H1 (cell line): ENCODE data around the gene OXSR1. TPM values are rescaled to one million over a fixed set of nuclear protein-coding genes. Genes with fewer than 3 reads are reported as not detected.
A peak's percentile ranks its signal among the peaks of the same experiment; 100 is the strongest.

ENCODE experiments used
- CTCF ChIA-PET: fragments of 300-600 bp; sonication (Branson Sonifier 250); formaldehyde crosslinking; loops from one replicate; lab custom pipeline; 2021; ENCODE audit not compliant: partially characterized antibody; lab: Charles Lee
- POLR2A ChIA-PET: fragments of 300-600 bp; sonication (Branson Sonifier 250); formaldehyde crosslinking; loops from one replicate; lab custom pipeline; 2021; ENCODE audit warnings: inconsistent platforms; ENCODE audit not compliant: partially characterized antibody; lab: Charles Lee
- DNase-seq, 2 experiments: peaks; one replicate each; pipeline versions ENCODE4 v3.0.0 to v3.0.0-alpha.2; 2010 to 2022; ENCODE audit warnings: low spot score in 2 of 2, low read depth in 1 of 2, mixed read lengths in 1 of 2
- FAIRE-seq: peaks from 2 replicates; lab custom pipeline; 2011; peaks lifted over from hg19 to GRCh38; lab: Jason Lieb, UNC
- H2AFZ ChIP-seq: 2 replicates; pipeline ENCODE4 v1.8.1; 2012; ENCODE audit warnings: low read length, inconsistent platforms
- H2AK5ac ChIP-seq: 2 replicates; pipeline ENCODE4 v1.6.1; 2013; ENCODE audit warnings: low read depth, low read length
- H2BK120ac ChIP-seq: replicated peaks from 2 replicates; pipeline ENCODE3; 2013; ENCODE audit warnings: low read depth, low read length, inconsistent platforms
- H2BK12ac ChIP-seq: 2 replicates; pipeline ENCODE4 v1.6.1; 2013; ENCODE audit warnings: low read depth, low read length
- H2BK15ac ChIP-seq: 2 replicates; pipeline ENCODE4 v1.6.1; 2013; ENCODE audit warnings: low read length
- H2BK20ac ChIP-seq: 2 replicates; pipeline ENCODE4 v1.6.1; 2013; ENCODE audit warnings: low read length
- H2BK5ac ChIP-seq: 2 replicates; pipeline ENCODE4 v1.6.1; 2013; ENCODE audit warnings: low read depth, low read length
- H3K14ac ChIP-seq: 2 replicates; pipeline ENCODE4 v1.6.1; 2013; ENCODE audit warnings: inconsistent platforms; ENCODE audit not compliant: insufficient read length
- H3K18ac ChIP-seq: 2 replicates; pipeline ENCODE4 v1.6.1; 2013; ENCODE audit warnings: low read length; ENCODE audit errors: extremely low read depth
- H3K23ac ChIP-seq: 2 replicates; pipeline ENCODE4 v1.6.1; 2013; ENCODE audit warnings: inconsistent platforms; ENCODE audit not compliant: insufficient read length
- H3K23me2 ChIP-seq: 2 replicates; pipeline ENCODE4 v1.6.1; 2013; ENCODE audit warnings: low read depth, low read length
- H3K27ac ChIP-seq: 2 replicates; pipeline ENCODE4 v1.6.1; 2011; ENCODE audit warnings: low read depth, low read length, inconsistent platforms
- H3K27me3 ChIP-seq, 4 experiments: replicated peaks in 1 of 4; 1 replicate in 1 of 4; 2 replicates in 3 of 4; pipeline versions ENCODE4 v1.6.1 to v1.8.1; 2011 to 2013; ENCODE audit warnings: low read length in 3 of 4, mild to moderate bottlenecking in 3 of 4, inconsistent platforms in 2 of 4, mixed read lengths in 2 of 4, moderate library complexity in 1 of 4; ENCODE audit not compliant: control insufficient read depth in 3 of 4, insufficient read depth in 3 of 4; ENCODE audit errors: extremely low read depth in 1 of 4
- H3K36me3 ChIP-seq, 4 experiments: 2 replicates each; pipeline versions ENCODE4 v1.6.1 to v1.8.1; 2011 to 2013; ENCODE audit warnings: mild to moderate bottlenecking in 4 of 4, low read length in 3 of 4, moderate library complexity in 2 of 4, control low read depth in 1 of 4, inconsistent platforms in 1 of 4; ENCODE audit not compliant: insufficient read depth in 4 of 4, control insufficient read depth in 2 of 4
- H3K4ac ChIP-seq: replicated peaks from 2 replicates; pipeline ENCODE3; 2013; ENCODE audit warnings: low read length, low read depth, mixed read lengths, inconsistent platforms; ENCODE audit not compliant: insufficient read length
- H3K4me1 ChIP-seq, 4 experiments: replicated peaks in 1 of 4; 1 replicate in 1 of 4; 2 replicates in 3 of 4; pipeline versions ENCODE4 v1.6.1 to v1.8.1; 2011 to 2013; ENCODE audit warnings: low read length in 3 of 4, inconsistent platforms in 2 of 4, mixed read lengths in 1 of 4; ENCODE audit not compliant: insufficient read depth in 4 of 4, control insufficient read depth in 3 of 4
- H3K4me2 ChIP-seq, 2 experiments: 2 replicates each; pipeline versions ENCODE4 v1.6.1 to v1.8.1; 2011 to 2013; ENCODE audit warnings: low read depth in 2 of 2, low read length in 2 of 2, control low read depth in 1 of 2, inconsistent platforms in 1 of 2, mild to moderate bottlenecking in 1 of 2; ENCODE audit not compliant: insufficient read depth in 1 of 2
- H3K4me3 ChIP-seq, 4 experiments: fragments of 200-600, 300-600 bp in 1 of 4; sonication (generic), shearing (Covaris generic), sonication (Bioruptor Twin) in 1 of 4; 2 replicates each; pipeline versions ENCODE4 v1.5.1 to v1.8.1; 2011 to 2016; ENCODE audit warnings: low read length in 4 of 4, low read depth in 3 of 4, control low read depth in 2 of 4, inconsistent platforms in 2 of 4, mild to moderate bottlenecking in 2 of 4, mixed read lengths in 1 of 4, moderate library complexity in 1 of 4; ENCODE audit not compliant: insufficient read depth in 2 of 4; ENCODE audit errors: extremely low read depth in 1 of 4
- H3K56ac ChIP-seq: replicated peaks from 2 replicates; pipeline ENCODE3; 2013; ENCODE audit warnings: low read depth, mild to moderate bottlenecking, mixed read lengths, low read length, inconsistent platforms; ENCODE audit not compliant: insufficient read length
- H3K79me1 ChIP-seq: 2 replicates; pipeline ENCODE4 v1.6.1; 2013; ENCODE audit warnings: low read depth, low read length, control low read depth
- H3K79me2 ChIP-seq, 2 experiments: 2 replicates each; pipeline versions ENCODE4 v1.6.1 to v1.8.1; 2012 to 2013; ENCODE audit warnings: low read length in 2 of 2, mild to moderate bottlenecking in 2 of 2, inconsistent platforms in 1 of 2; ENCODE audit not compliant: insufficient read depth in 2 of 2, control insufficient read depth in 1 of 2
- H3K9ac ChIP-seq, 4 experiments: replicated peaks in 1 of 4; 1 replicate in 1 of 4; 2 replicates in 3 of 4; pipeline versions ENCODE4 v1.6.1 to v1.8.1; 2011 to 2013; ENCODE audit warnings: low read depth in 3 of 4, low read length in 3 of 4, control low read depth in 2 of 4, mild to moderate bottlenecking in 2 of 4, moderate library complexity in 2 of 4, inconsistent platforms in 1 of 4; ENCODE audit errors: extremely low read depth in 1 of 4
- H3K9me3 ChIP-seq, 2 experiments: 2 replicates each; pipeline versions ENCODE4 v1.6.1 to v1.8.1; 2012 to 2013; ENCODE audit warnings: mild to moderate bottlenecking in 2 of 2, moderate library complexity in 2 of 2, control low read depth in 1 of 2, inconsistent platforms in 1 of 2, low read depth in 1 of 2, low read length in 1 of 2, mixed read lengths in 1 of 2; ENCODE audit not compliant: insufficient read depth in 2 of 2
- H4K20me1 ChIP-seq, 2 experiments: replicated peaks in 1 of 2; 2 replicates each; pipeline versions ENCODE3 to v1.8.1; 2011 to 2013; ENCODE audit warnings: inconsistent platforms in 2 of 2, low read length in 2 of 2, mild to moderate bottlenecking in 1 of 2; ENCODE audit not compliant: insufficient read depth in 2 of 2, control insufficient read depth in 1 of 2
- H4K5ac ChIP-seq: 2 replicates; pipeline ENCODE4 v1.6.1; 2013; ENCODE audit warnings: low read length, low read depth, mixed read lengths, inconsistent platforms; ENCODE audit not compliant: insufficient read length
- H4K8ac ChIP-seq: 2 replicates; pipeline ENCODE4 v1.8.0; 2013; ENCODE audit warnings: mild to moderate bottlenecking, moderate library complexity, low read length, inconsistent platforms; ENCODE audit not compliant: insufficient read depth; ENCODE audit errors: extremely low read depth
- H4K91ac ChIP-seq: replicated peaks from 2 replicates; pipeline ENCODE3; 2013; ENCODE audit warnings: low read length, mixed read lengths, inconsistent platforms; ENCODE audit not compliant: insufficient read length
- BACH1 ChIP-seq: IDR thresholded peaks from 2 replicates; pipeline ENCODE4 v1.6.1; 2012; ENCODE audit warnings: low read length, improper control_type of control experiment
- BCL11A ChIP-seq, 2 experiments: IDR thresholded peaks; one replicate each; pipeline ENCODE4 v1.6.1; 2011; ENCODE audit warnings: low read depth in 2 of 2, low read length in 2 of 2, mild to moderate bottlenecking in 2 of 2
- CBX5 ChIP-seq: fragments of 300-800, 300-1000 bp; sonication (generic); IDR thresholded peaks from 2 replicates; pipeline ENCODE4 v1.7.1; 2016; ENCODE audit warnings: antibody characterized with exemption, low read length, low read depth
- CEBPB ChIP-seq: IDR thresholded peaks from 2 replicates; pipeline ENCODE4 v1.6.1; 2012; ENCODE audit warnings: low read depth, low read length
- CTBP2 ChIP-seq: IDR thresholded peaks from 2 replicates; pipeline ENCODE4 v1.7.0; 2011; ENCODE audit warnings: borderline replicate concordance, mild to moderate bottlenecking, moderate library complexity, mixed read lengths, low read length; ENCODE audit not compliant: insufficient read depth, insufficient read length
- JUN ChIP-seq: IDR thresholded peaks from 2 replicates; pipeline ENCODE4 v1.6.1; 2011; ENCODE audit warnings: low read depth, mild to moderate bottlenecking, improper control_type of control experiment, low read length
- NANOG ChIP-seq: IDR thresholded peaks from 2 replicates; pipeline ENCODE4 v1.6.1; 2011; ENCODE audit warnings: low read length, low read depth, mild to moderate bottlenecking, inconsistent platforms; ENCODE audit not compliant: insufficient read depth, poor library complexity, severe bottlenecking
- POLR2AphosphoS5 ChIP-seq: IDR thresholded peaks from 2 replicates; pipeline ENCODE4 v1.6.1; 2011; ENCODE audit warnings: low read depth, low read length
- RFX5 ChIP-seq: IDR thresholded peaks from 2 replicates; pipeline ENCODE4 v1.6.1; 2011; ENCODE audit warnings: low read depth, low read length, improper control_type of control experiment, borderline replicate concordance
- TAF1 ChIP-seq: IDR thresholded peaks from 2 replicates; pipeline ENCODE4 v1.6.1; 2011; ENCODE audit warnings: mild to moderate bottlenecking, low read depth, low read length
- TAF7 ChIP-seq: optimal IDR thresholded peaks from 2 replicates; pipeline ENCODE3; 2011; ENCODE audit warnings: low read depth, mild to moderate bottlenecking, inconsistent platforms, low read length, moderate library complexity, borderline replicate concordance
- ZNF274 ChIP-seq: IDR thresholded peaks from 2 replicates; pipeline ENCODE4 v1.7.0; 2012; ENCODE audit warnings: low read length, borderline replicate concordance; ENCODE audit errors: extremely low read depth
- WGBS, 2 experiments: shearing (Covaris generic) in 1 of 2; methylation state at CpG; one replicate each; pipeline versions ENCODE4 v1.1.6 to v1.1.7; 2013 to 2015; ENCODE audit warnings: low lambda C conversion rate in 2 of 2, mixed read lengths in 2 of 2, inconsistent platforms in 1 of 2, low coverage in 1 of 2, missing lambda C conversion rate in 1 of 2; ENCODE audit not compliant: insufficient replicate concordance in 2 of 2, insufficient coverage in 1 of 2, insufficient read length in 1 of 2; ENCODE audit errors: extremely low coverage in 1 of 2, missing lambda C conversion rate in 1 of 2; 5-methylcytosine and 5-hydroxymethylcytosine counted together
- polyA plus RNA-seq, 7 experiments: library from polyadenylated mRNA; depleted of rRNA in 3 of 7; stranded (reverse) in 5 of 7; unstranded in 2 of 7; fragments of >200 nt in 5 of 7; fragments of 200-250 nt in 2 of 7; gene quantifications; 1 replicate in 5 of 7; 2 replicates in 1 of 7; 4 replicates in 1 of 7; pipeline versions ENCODE4 v1.2.1 to v1.2.3, GENCODE V29; 2011 to 2013; ENCODE audit warnings: missing spikeins in 2 of 7, mixed read lengths in 2 of 7
- total RNA-seq: library from RNA; stranded (reverse); fragmentation: NEBNext Ultra II Directional; extraction: Animal tissue kit (Norgen Biotek cat#: 25700); gene quantifications from 2 replicates; pipeline ENCODE4 v1.2.1, GENCODE V29; 2021

The OXSR1 gene
- total and polyA plus RNA-seq, 2 of the 8 experiments (the other 6 are each of a cell fraction or from before 2014, with no cell fraction given) = 25.1 to 47.0 TPM

GRCh38 chr3:38154625-38155255, 10.6 kb upstream of the OXSR1 start:
- FAIRE-seq (no peak), DNase-seq (peak in 1 of 2 experiments; percentile 27)
- Histone ChIP-seq H3K36me3 (no peaks in the 10 kb centered on the region), H4K20me1 (no peaks in the 10 kb centered on the region), H3K79me1 (no peaks in the 10 kb centered on the region), H3K4me1 (no peaks in the 10 kb centered on the region), H2BK120ac (no peak overlapping the region), H3K9me3 (no peaks in the 10 kb centered on the region), H2BK12ac (no peak overlapping the region), H2AK5ac (no peak overlapping the region), H3K18ac (no peak overlapping the region), H2BK20ac (no peak overlapping the region), H2BK15ac (no peak overlapping the region), H3K23ac (no peak overlapping the region), H3K14ac (no peak overlapping the region), H3K27me3 (no peaks in the 10 kb centered on the region), H3K79me2 (no peaks in the 10 kb centered on the region), H4K5ac (no peak overlapping the region), H3K4ac (no peak overlapping the region), H3K4me2 (no peak overlapping the region), H4K8ac (no peak overlapping the region), H3K56ac (no peak overlapping the region), H3K23me2 (no peaks in the 10 kb centered on the region), H2BK5ac (no peak overlapping the region), H4K91ac (no peak overlapping the region), H2AFZ (no peak overlapping the region), H3K9ac (no peak overlapping the region), H3K27ac (no peak overlapping the region), H3K4me3 (no peak overlapping the region)
- 79% methylated on average over 2 of the region's 2 CpGs; no CpG with 5 or more reads in 1 of the 2 experiments for WGBS, 2 experiments
- ChIA-PET POLR2A (interaction anchor here (2.7 kb wide), 1 partner anchor 11 kb away, joined by 11 read pairs; the partner anchor contains the start of gene OXSR1), CTCF (interaction anchor here (0.8 to 10.9 kb wide), 6 partner anchors 8 to 191 kb away, joined by 3 to 52 read pairs (median 4); partner anchors contain the start of genes ACAA1 and MYD88)
- TF ChIP-seq RFX5 (no peak), ZNF274 (no peak), CEBPB (no peak), BACH1 (no peak), CBX5 (no peak), POLR2AphosphoS5 (no peak), BCL11A (IDR thresholded peaks at IDR 0.05; ENCODE audit: low read depth in 2 of 2, low read length in 2 of 2) (no peak), TAF1 (no peak), NANOG (no peak), JUN (no peak), CTBP2 (no peak), TAF7 (no peak)
